NOMO-1 (cell line): ENCODE data around the gene FBLN1.
A peak's percentile ranks its signal among the peaks of the same experiment; 100 is the strongest.

Experiments used
- DNase-seq, 2 experiments: peaks; one replicate each; lab custom pipeline; 2025; ENCODE audit not compliant: unreplicated experiment in 2 of 2; lab: John Stamatoyannopoulos, UW

Gene FBLN1

GRCh38 chr22:45631841-45632238, 129.2 kb downstream of the FBLN1 start:
- DNase-seq, result no peak

- DNase-seq, result no peak
Measured at GRCh38 chr22:45632791-45633515, 130.3 kb downstream of the FBLN1 start.

- DNase-seq, result no peak
Measured at GRCh38 chr22:45636683-45637082, 134.0 kb downstream of the FBLN1 start.

- DNase-seq, result no peak
Measured at GRCh38 chr22:45638197-45638596, 135.5 kb downstream of the FBLN1 start.

GRCh38 chr22:45638834-45639746, 136.4 kb downstream of the FBLN1 start:
- DNase-seq, result peak; percentile 80 to 87

GRCh38 chr22:45639747-45640102, 137.0 kb downstream of the FBLN1 start:
- DNase-seq, result no peak

- DNase-seq, result no peak
Measured at GRCh38 chr22:45640291-45640940, 137.7 kb downstream of the FBLN1 start.

GRCh38 chr22:45640941-45641621, 138.4 kb downstream of the FBLN1 start:
- no peak for DNase-seq

- no peak for DNase-seq
Measured at GRCh38 chr22:45642986-45643385, 140.3 kb downstream of the FBLN1 start.

- DNase-seq, result no peak
Measured at GRCh38 chr22:45644714-45645113, 142.0 kb downstream of the FBLN1 start.

GRCh38 chr22:45645150-45645525, 142.5 kb downstream of the FBLN1 start:
- no peak for DNase-seq

- DNase-seq, result peak; percentile 53 to 78
Measured at GRCh38 chr22:45645526-45646414, 143.1 kb downstream of the FBLN1 start.

GRCh38 chr22:45647532-45648225, 145.0 kb downstream of the FBLN1 start:
- DNase-seq, result no peak

GRCh38 chr22:45648301-45649117, 145.8 kb downstream of the FBLN1 start:
- peak in 1 of 2 experiments; percentile 18 for DNase-seq

GRCh38 chr22:45649809-45650208, 147.1 kb downstream of the FBLN1 start:
- DNase-seq, result no peak

- no peak for DNase-seq
Measured at GRCh38 chr22:45650721-45651120, 148.0 kb downstream of the FBLN1 start.
